Peyer's patch (tissue), 4 donors: ENCODE measurements around the gene ALKBH5.

Experiments
- CTCF ChIP-seq, 6 experiments: fragments of 450-650 bp in 4 of 6; fragments of 200-600 bp in 2 of 6; sonication (generic) in 1 of 6; IDR thresholded peaks; one replicate each; pipeline ENCODE4 v1.5.1; 2017 to 2019; ENCODE audit warnings: antibody characterized with exemption in 6 of 6, mild to moderate bottlenecking in 3 of 6, moderate library complexity in 1 of 6
- POLR2A ChIP-seq, 2 donors: fragments of 450-650 bp; IDR thresholded peaks; one replicate each; pipeline ENCODE4 v1.5.1; 2017; ENCODE audit warnings: antibody characterized with exemption in 2 of 2, mild to moderate bottlenecking in 2 of 2, moderate library complexity in 2 of 2

GRCh38 chr17:18252160-18252559, 68.5 kb downstream of the ALKBH5 start:
- TF ChIP-seq POLR2A (IDR thresholded peaks at IDR 0.05) (no peak), CTCF (IDR thresholded peaks at IDR 0.05) (no peak)
